OCI-LY7 (cell line): ENCODE data around the gene CCL13.

ENCODE experiments used
- EZH2phosphoT487 ChIP-seq: fragments of 200-600 bp; sonication (generic); IDR thresholded peaks from 2 replicates; pipeline ENCODE4 v1.6.1; 2018; ENCODE audit warnings: low read depth, borderline replicate concordance, mild to moderate bottlenecking, mixed run types, antibody characterized with exemption, low read length, moderate library complexity, mixed read lengths
- TF ChIP-seq, protein P1 (sequence below): fragments of 200-600 bp; sonication (generic); conservative IDR thresholded peaks from 2 replicates; pipeline ENCODE4 v1.5.1; 2014; ENCODE audit warnings: mild to moderate bottlenecking, antibody characterized with exemption, low read length, moderate library complexity, mixed read lengths

DNA sequence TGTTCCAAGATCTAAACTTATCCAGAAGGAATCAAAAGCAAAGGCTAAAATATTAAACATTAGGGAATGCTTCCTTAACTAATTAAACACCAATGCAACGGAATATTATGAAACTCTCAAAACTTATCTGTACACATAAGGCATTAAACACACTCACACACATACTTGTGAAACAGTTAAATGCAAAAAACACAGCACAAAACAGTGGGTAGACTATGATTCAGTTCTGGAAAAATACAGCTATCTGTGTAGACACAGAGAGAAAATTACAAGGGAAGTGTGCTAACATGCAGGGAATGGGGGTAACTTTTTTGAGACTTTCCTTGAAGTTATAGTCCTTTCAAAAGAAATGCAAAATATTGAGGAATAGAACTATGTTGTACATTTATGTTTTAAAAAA is 43.4 kb downstream of the CCL13 start:
- TF ChIP-seq, protein P1, sequence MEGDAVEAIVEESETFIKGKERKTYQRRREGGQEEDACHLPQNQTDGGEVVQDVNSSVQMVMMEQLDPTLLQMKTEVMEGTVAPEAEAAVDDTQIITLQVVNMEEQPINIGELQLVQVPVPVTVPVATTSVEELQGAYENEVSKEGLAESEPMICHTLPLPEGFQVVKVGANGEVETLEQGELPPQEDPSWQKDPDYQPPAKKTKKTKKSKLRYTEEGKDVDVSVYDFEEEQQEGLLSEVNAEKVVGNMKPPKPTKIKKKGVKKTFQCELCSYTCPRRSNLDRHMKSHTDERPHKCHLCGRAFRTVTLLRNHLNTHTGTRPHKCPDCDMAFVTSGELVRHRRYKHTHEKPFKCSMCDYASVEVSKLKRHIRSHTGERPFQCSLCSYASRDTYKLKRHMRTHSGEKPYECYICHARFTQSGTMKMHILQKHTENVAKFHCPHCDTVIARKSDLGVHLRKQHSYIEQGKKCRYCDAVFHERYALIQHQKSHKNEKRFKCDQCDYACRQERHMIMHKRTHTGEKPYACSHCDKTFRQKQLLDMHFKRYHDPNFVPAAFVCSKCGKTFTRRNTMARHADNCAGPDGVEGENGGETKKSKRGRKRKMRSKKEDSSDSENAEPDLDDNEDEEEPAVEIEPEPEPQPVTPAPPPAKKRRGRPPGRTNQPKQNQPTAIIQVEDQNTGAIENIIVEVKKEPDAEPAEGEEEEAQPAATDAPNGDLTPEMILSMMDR, result no peak
- no peak for TF ChIP-seq EZH2phosphoT487
